WTC11 (cell line): ENCODE measurements around the gene CAST. TPM values are rescaled to one million over a fixed set of nuclear protein-coding genes. Genes with fewer than 3 reads are reported as not detected.

Experiments used
- ATAC-seq: fragments of 200-7000 bp; cut with Tn5 transposase; 2 replicates; pipeline ENCODE4 v1.10.0; 2021; ENCODE audit warnings: mild to moderate bottlenecking, moderate library complexity
- CTCF ChIA-PET: fragments of 300-600 bp; sonication (Branson Sonifier 250); formaldehyde crosslinking; loops from one replicate; lab custom pipeline; 2021; ENCODE audit warnings: antibody characterized with exemption; lab: Charles Lee
- POLR2A ChIA-PET: fragments of 350-600 bp; sonication (Branson Sonifier 250); formaldehyde crosslinking; loops from one replicate; lab custom pipeline; 2021; ENCODE audit warnings: antibody characterized with exemption; lab: Charles Lee
- DNase-seq: peaks from one replicate; pipeline ENCODE4 v3.0.0; 2021; ENCODE audit warnings: low spot score
- H3K27ac Mint-ChIP-seq: 2 replicates; pipeline ENCODE4 v1.8.0; 2021; ENCODE audit warnings: mixed read lengths
- H3K27me3 Mint-ChIP-seq: 2 replicates; pipeline ENCODE4 v1.8.0; 2021; ENCODE audit warnings: low read depth, mild to moderate bottlenecking, moderate library complexity, mixed read lengths
- H3K36me3 Mint-ChIP-seq: 2 replicates; pipeline ENCODE4 v1.8.0; 2021; ENCODE audit warnings: mixed read lengths
- H3K4me1 Mint-ChIP-seq: 2 replicates; pipeline ENCODE4 v1.8.0; 2022; ENCODE audit warnings: mixed read lengths
- H3K4me3 Mint-ChIP-seq: 2 replicates; pipeline ENCODE4 v1.8.0; 2021; ENCODE audit warnings: mild to moderate bottlenecking, moderate library complexity, mixed read lengths
- H3K9me3 Mint-ChIP-seq: 2 replicates; pipeline ENCODE4 v1.8.0; 2021; ENCODE audit warnings: mixed read lengths
- EMX1 ChIP-seq: fragments of 250-450 bp; sonication (Bioruptor Pico); IDR thresholded peaks from 2 replicates; pipeline ENCODE4 v1.8.0; 2021; ENCODE audit warnings: mild to moderate bottlenecking
- HMGA2 ChIP-seq: fragments of 250-450 bp; sonication (Bioruptor Pico); IDR thresholded peaks from 2 replicates; pipeline ENCODE4 v1.4.0; 2021; ENCODE audit warnings: mild to moderate bottlenecking, moderate library complexity
- NFE2L1 ChIP-seq: sonication (generic); formaldehyde crosslinking; IDR thresholded peaks from 2 replicates; pipeline ENCODE4 v1.8.1; 2023; ENCODE audit warnings: missing genetic modification reagents
- NFYB ChIP-seq: sonication (generic); formaldehyde crosslinking; conservative IDR thresholded peaks from 2 replicates; pipeline ENCODE4 v1.8.0; 2022; ENCODE audit warnings: low read depth, missing genetic modification reagents
- PRRX2 ChIP-seq: fragments of 250-450 bp; sonication (Bioruptor Pico); IDR thresholded peaks from 2 replicates; pipeline ENCODE4 v1.8.0; 2021; ENCODE audit warnings: mild to moderate bottlenecking
- STAT6 ChIP-seq: sonication (generic); formaldehyde crosslinking; conservative IDR thresholded peaks from 2 replicates; pipeline ENCODE4 v1.8.1; 2023; ENCODE audit warnings: mild to moderate bottlenecking, low read depth, missing genetic modification reagents, moderate library complexity
- TEAD4 ChIP-seq: sonication (generic); formaldehyde crosslinking; IDR thresholded peaks from 2 replicates; pipeline ENCODE4 v1.8.0; 2022; ENCODE audit warnings: mild to moderate bottlenecking, missing genetic modification reagents
- TP53 ChIP-seq: sonication (generic); formaldehyde crosslinking; IDR thresholded peaks from 2 replicates; pipeline ENCODE4 v1.8.1; 2023; ENCODE audit warnings: mild to moderate bottlenecking, missing genetic modification reagents
- USF2 ChIP-seq: sonication (generic); formaldehyde crosslinking; IDR thresholded peaks from 2 replicates; pipeline ENCODE4 v1.8.1; 2023; ENCODE audit warnings: mild to moderate bottlenecking, missing genetic modification reagents, moderate library complexity
- ZBTB21 ChIP-seq: sonication (generic); formaldehyde crosslinking; IDR thresholded peaks from 2 replicates; pipeline ENCODE4 v1.8.1; 2023; ENCODE audit warnings: mild to moderate bottlenecking, missing genetic modification reagents, borderline replicate concordance
- ZBTB43 ChIP-seq: sonication (generic); formaldehyde crosslinking; IDR thresholded peaks from 2 replicates; pipeline ENCODE4 v1.8.1; 2023; ENCODE audit warnings: mild to moderate bottlenecking, missing genetic modification reagents
- ZNF532 ChIP-seq: fragments of 250-450 bp; sonication (Bioruptor Pico); IDR thresholded peaks from 2 replicates; pipeline ENCODE4 v1.9.0; 2021; ENCODE audit warnings: mild to moderate bottlenecking, borderline replicate concordance
- ZNF671 ChIP-seq: fragments of 250-450 bp; sonication (Bioruptor Pico); IDR thresholded peaks from 2 replicates; pipeline ENCODE4 v1.8.0; 2021; ENCODE audit warnings: mild to moderate bottlenecking
- total RNA-seq: library from RNA; stranded (reverse); gene quantifications from 3 replicates; pipeline ENCODE4 v1.2.3, GENCODE V29; 2021
- TF ChIP-seq, protein P1 (sequence below): fragments of 250-450 bp; sonication (Bioruptor Pico); IDR thresholded peaks from 2 replicates; pipeline ENCODE4 v1.9.0; 2021; ENCODE audit warnings: moderate library complexity, mild to moderate bottlenecking, inconsistent platforms, borderline replicate concordance
- TF ChIP-seq, protein P2 (sequence below): sonication (generic); formaldehyde crosslinking; IDR thresholded peaks from 2 replicates; pipeline ENCODE4 v1.8.1; 2023; ENCODE audit warnings: mild to moderate bottlenecking, moderate library complexity, missing genetic modification reagents
- TF ChIP-seq, protein P3 (sequence below): fragments of 250-450 bp; sonication (Bioruptor Pico); conservative IDR thresholded peaks from 2 replicates; pipeline ENCODE4 v1.9.0; 2021; ENCODE audit warnings: mild to moderate bottlenecking
- TF ChIP-seq, protein P4 (sequence below): sonication (generic); formaldehyde crosslinking; IDR thresholded peaks from 2 replicates; pipeline ENCODE4 v1.8.1; 2023; ENCODE audit warnings: mild to moderate bottlenecking, missing genetic modification reagents

Gene CAST
- total RNA-seq, 1 experiment from 2014 or later: 40.0 TPM

GRCh38 chr5:96736937-96737336, 74.8 kb downstream of the CAST start (continued):
- TF ChIP-seq ZBTB43: no peak

DNA sequence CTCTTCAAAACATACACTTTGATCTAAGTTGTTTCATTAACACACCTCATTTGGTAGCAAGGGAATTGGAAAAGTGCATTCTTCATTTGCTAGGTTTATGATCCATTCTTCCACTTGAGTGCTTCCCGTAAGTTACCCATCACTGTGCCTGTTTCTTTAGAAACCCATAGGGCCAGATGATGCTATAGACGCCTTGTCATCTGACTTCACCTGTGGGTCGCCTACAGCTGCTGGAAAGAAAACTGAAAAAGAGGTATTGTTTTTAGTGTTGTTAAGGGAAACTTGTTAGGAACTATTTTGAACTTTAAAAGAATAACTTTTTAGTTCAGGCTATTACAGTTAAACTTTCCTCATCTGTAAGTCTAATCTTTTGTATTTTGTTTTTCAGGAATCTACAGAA, 78.9 kb downstream of the CAST start:
- ChIA-PET CTCF (interaction anchor here (1.5 kb wide), 1 partner anchor 11 kb away, joined by 3 read pairs; no protein-coding TSS in a partner anchor), POLR2A (no interaction called here)
- DNase-seq (no peak), ATAC-seq (no peak)
- Mint-ChIP-seq H3K4me1 (peaks cover 13% of the 10 kb centered on the region), H3K9me3 (no peaks in the 10 kb centered on the region), H3K4me3 (no peak overlapping the region), H3K27ac (no peak overlapping the region), H3K36me3 (peaks cover 16% of the 10 kb centered on the region), H3K27me3 (no peaks in the 10 kb centered on the region)
- TF ChIP-seq NFYB (CRISPR knock-in tag) (no peak), NFE2L1 (CRISPR knock-in tag) (no peak), USF2 (CRISPR knock-in tag) (no peak), ZNF532 (CRISPR knock-in tag) (no peak)
- TF ChIP-seq, protein P1, sequence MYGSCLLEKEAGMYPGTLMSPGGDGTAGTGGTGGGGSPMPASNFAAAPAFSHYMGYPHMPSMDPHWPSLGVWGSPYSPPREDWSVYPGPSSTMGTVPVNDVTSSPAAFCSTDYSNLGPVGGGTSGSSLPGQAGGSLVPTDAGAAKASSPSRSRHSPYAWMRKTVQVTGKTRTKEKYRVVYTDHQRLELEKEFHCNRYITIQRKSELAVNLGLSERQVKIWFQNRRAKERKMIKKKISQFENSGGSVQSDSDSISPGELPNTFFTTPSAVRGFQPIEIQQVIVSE (CRISPR knock-in tag): no peak
- TF ChIP-seq, protein P2, sequence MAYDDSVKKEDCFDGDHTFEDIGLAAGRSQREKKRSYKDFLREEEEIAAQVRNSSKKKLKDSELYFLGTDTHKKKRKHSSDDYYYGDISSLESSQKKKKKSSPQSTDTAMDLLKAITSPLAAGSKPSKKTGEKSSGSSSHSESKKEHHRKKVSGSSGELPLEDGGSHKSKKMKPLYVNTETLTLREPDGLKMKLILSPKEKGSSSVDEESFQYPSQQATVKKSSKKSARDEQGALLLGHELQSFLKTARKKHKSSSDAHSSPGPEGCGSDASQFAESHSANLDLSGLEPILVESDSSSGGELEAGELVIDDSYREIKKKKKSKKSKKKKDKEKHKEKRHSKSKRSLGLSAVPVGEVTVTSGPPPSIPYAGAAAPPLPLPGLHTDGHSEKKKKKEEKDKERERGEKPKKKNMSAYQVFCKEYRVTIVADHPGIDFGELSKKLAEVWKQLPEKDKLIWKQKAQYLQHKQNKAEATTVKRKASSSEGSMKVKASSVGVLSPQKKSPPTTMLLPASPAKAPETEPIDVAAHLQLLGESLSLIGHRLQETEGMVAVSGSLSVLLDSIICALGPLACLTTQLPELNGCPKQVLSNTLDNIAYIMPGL (CRISPR knock-in tag): no peak

- CTCF ChIA-PET: interaction anchor here (1.1 to 1.5 kb wide), 2 partner anchors 10 to 19 kb away, joined by 3 read pairs; no protein-coding TSS in a partner anchor
- TF ChIP-seq, protein P3, sequence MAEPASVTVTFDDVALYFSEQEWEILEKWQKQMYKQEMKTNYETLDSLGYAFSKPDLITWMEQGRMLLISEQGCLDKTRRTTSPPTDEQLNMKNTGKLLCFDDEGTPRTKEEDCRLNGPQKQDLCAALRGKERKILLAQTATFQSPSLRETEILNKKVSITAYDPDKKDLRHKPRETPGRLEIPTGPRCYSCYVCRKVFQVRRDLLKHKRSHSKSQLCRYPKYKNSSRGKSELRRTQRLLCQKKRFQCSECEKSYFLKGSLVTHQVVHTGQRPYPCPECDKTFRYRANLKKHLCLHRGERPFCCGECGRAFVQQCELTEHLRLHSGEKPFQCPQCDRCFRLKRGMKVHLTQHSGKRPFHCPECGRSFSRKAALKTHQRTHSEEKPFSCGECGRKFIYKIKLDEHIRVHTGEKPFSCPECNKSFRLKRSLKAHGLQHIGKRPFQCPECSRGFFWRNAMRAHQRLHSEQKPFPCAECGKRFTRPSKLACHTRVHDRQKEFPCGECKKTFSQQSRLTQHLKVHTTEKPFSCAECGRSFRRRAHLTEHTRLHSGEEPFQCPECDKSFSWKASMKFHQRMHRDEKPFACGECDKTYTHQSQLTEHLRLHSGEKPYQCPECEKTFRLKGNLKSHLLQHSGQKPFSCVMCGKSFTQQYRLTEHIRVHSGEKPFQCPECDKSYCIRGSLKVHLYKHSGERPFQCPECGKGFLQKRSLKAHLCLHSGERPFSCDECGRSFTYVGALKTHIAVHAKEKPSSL (CRISPR knock-in tag): no peak
- TF ChIP-seq, protein P4, sequence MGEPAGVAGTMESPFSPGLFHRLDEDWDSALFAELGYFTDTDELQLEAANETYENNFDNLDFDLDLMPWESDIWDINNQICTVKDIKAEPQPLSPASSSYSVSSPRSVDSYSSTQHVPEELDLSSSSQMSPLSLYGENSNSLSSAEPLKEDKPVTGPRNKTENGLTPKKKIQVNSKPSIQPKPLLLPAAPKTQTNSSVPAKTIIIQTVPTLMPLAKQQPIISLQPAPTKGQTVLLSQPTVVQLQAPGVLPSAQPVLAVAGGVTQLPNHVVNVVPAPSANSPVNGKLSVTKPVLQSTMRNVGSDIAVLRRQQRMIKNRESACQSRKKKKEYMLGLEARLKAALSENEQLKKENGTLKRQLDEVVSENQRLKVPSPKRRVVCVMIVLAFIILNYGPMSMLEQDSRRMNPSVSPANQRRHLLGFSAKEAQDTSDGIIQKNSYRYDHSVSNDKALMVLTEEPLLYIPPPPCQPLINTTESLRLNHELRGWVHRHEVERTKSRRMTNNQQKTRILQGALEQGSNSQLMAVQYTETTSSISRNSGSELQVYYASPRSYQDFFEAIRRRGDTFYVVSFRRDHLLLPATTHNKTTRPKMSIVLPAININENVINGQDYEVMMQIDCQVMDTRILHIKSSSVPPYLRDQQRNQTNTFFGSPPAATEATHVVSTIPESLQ: no peak
- TF ChIP-seq ZNF671 (CRISPR knock-in tag): no peak
- TF ChIP-seq TEAD4: no peak
- TF ChIP-seq EMX1 (CRISPR knock-in tag): no peak
- no peak for TF ChIP-seq PRRX2 (CRISPR knock-in tag)
- TF ChIP-seq STAT6 (CRISPR knock-in tag): no peak
- no peak for TF ChIP-seq HMGA2 (CRISPR knock-in tag)
- TF ChIP-seq TP53 (CRISPR knock-in tag): no peak
- TF ChIP-seq ZBTB21: no peak
Measured at GRCh38 chr5:96741891-96742309, 79.7 kb downstream of the CAST start.

More at GRCh38 chr5:96741891-96742309, 79.7 kb downstream of the CAST start:
- ATAC-seq (no peak), DNase-seq (no peak)
- Mint-ChIP-seq H3K36me3 (peaks cover 16% of the 10 kb centered on the region), H3K27me3 (no peaks in the 10 kb centered on the region), H3K4me1 (peaks cover 13% of the 10 kb centered on the region), H3K4me3 (no peak overlapping the region), H3K9me3 (no peaks in the 10 kb centered on the region), H3K27ac (no peak overlapping the region)
- POLR2A ChIA-PET: no interaction called here
